Fibroblast of lung (primary cell): ENCODE results near the gene PAFAH1B2. TPM values are rescaled to one million over a fixed set of nuclear protein-coding genes. Genes with fewer than 3 reads are reported as not detected.

ENCODE experiments used
- DNase-seq, 2 donors: peaks; one replicate each; pipeline versions ENCODE4 v3.0.0 to v3.0.0-alpha.2; 2010; ENCODE audit warnings: low read depth in 2 of 2
- H2AFZ ChIP-seq: 2 replicates; pipeline ENCODE4 v1.5.1; 2012; ENCODE audit warnings: low read length, control low read depth, inconsistent platforms
- H3K27ac ChIP-seq: 2 replicates; pipeline ENCODE4 v1.5.1; 2011; ENCODE audit warnings: low read length, control low read depth; ENCODE audit not compliant: insufficient read depth
- H3K27me3 ChIP-seq: 2 replicates; pipeline ENCODE4 v1.5.1; 2011; ENCODE audit warnings: mild to moderate bottlenecking, low read length; ENCODE audit not compliant: control insufficient read depth, insufficient read depth
- H3K36me3 ChIP-seq: 2 replicates; pipeline ENCODE4 v1.5.1; 2011; ENCODE audit warnings: low read length; ENCODE audit not compliant: control insufficient read depth, insufficient read depth
- H3K4me1 ChIP-seq: 2 replicates; pipeline ENCODE4 v1.5.1; 2011; ENCODE audit warnings: low read length; ENCODE audit not compliant: control insufficient read depth, insufficient read depth; ENCODE audit errors: extremely low read depth
- H3K4me2 ChIP-seq: 2 replicates; pipeline ENCODE4 v1.5.1; 2011; ENCODE audit warnings: low read length, control low read depth; ENCODE audit not compliant: insufficient read depth; ENCODE audit errors: extremely low read depth
- H3K4me3 ChIP-seq, 4 experiments: fragments of 200-600 bp in 1 of 4; sonication (generic) in 1 of 4; replicated peaks in 1 of 4; 2 replicates each; pipeline ENCODE4 v1.5.1; 2011 to 2016; ENCODE audit warnings: low read length in 4 of 4, low read depth in 3 of 4, mild to moderate bottlenecking in 3 of 4, control low read depth in 2 of 4, inconsistent platforms in 1 of 4, mixed read lengths in 1 of 4; ENCODE audit not compliant: insufficient read depth in 1 of 4; ENCODE audit errors: control extremely low read depth in 1 of 4
- H3K79me2 ChIP-seq: 2 replicates; pipeline ENCODE4 v1.5.1; 2012; ENCODE audit warnings: mild to moderate bottlenecking, low read length, inconsistent platforms; ENCODE audit not compliant: control insufficient read depth, insufficient read depth
- H3K9ac ChIP-seq: 2 replicates; pipeline ENCODE4 v1.5.1; 2011; ENCODE audit warnings: mild to moderate bottlenecking, low read length, control low read depth; ENCODE audit not compliant: insufficient read depth
- H3K9me3 ChIP-seq: 2 replicates; pipeline ENCODE4 v1.5.1; 2012; ENCODE audit warnings: low read depth, low read length; ENCODE audit not compliant: control insufficient read depth, insufficient read depth
- H4K20me1 ChIP-seq: 2 replicates; pipeline ENCODE4 v1.5.1; 2011; ENCODE audit warnings: low read length; ENCODE audit not compliant: control insufficient read depth, insufficient read depth; ENCODE audit errors: extremely low read depth
- CTCF ChIP-seq, 2 donors: IDR thresholded peaks in 1 of 2; conservative IDR thresholded peaks in 1 of 2; 1 replicate in 1 of 2; 2 replicates in 1 of 2; pipeline ENCODE4 v1.5.1; 2011 to 2012; ENCODE audit warnings: low read length in 2 of 2, control low read depth in 1 of 2, inconsistent platforms in 1 of 2, low read depth in 1 of 2, mild to moderate bottlenecking in 1 of 2
- EZH2 ChIP-seq: IDR thresholded peaks from 2 replicates; pipeline ENCODE4 v1.5.1; 2012; ENCODE audit warnings: low read length, control low read depth, mild to moderate bottlenecking; ENCODE audit errors: missing control alignments
- polyA plus RNA-seq, 2 donors: library from polyadenylated mRNA; depleted of rRNA in 1 of 2; stranded (reverse) in 1 of 2; unstranded in 1 of 2; fragments of >200 nt; gene quantifications; 2 replicates each; pipeline ENCODE4 v1.2.1, GENCODE V29; 2011 to 2012; ENCODE audit warnings: missing spikeins in 1 of 2
- total RNA-seq: library from RNA; depleted of rRNA; stranded (reverse); fragments of >200 nt; gene quantifications from 2 replicates; pipeline ENCODE4 v1.2.1, GENCODE V29; 2014

The PAFAH1B2 gene
- total and polyA plus RNA-seq, 2 donors (not counting 1 experiment from before 2014, with no cell fraction given): 70.8 to 112 TPM

GRCh38 chr11:117122556-117122955 is 21.5 kb upstream of the PAFAH1B2 start:
- Histone ChIP-seq H3K4me3 (no peak overlapping the region), H2AFZ (no peak overlapping the region), H3K4me2 (no peak overlapping the region), H3K4me1 (no peaks in the 10 kb centered on the region), H3K27ac (no peak overlapping the region), H3K27me3 (no peaks in the 10 kb centered on the region), H4K20me1 (no peaks in the 10 kb centered on the region), H3K36me3 (no peaks in the 10 kb centered on the region), H3K9ac (no peak overlapping the region), H3K79me2 (no peaks in the 10 kb centered on the region), H3K9me3 (no peaks in the 10 kb centered on the region)
- no peak for DNase-seq
- TF ChIP-seq EZH2: no peak
- TF ChIP-seq CTCF (conservative IDR thresholded peaks at IDR 0.05 in 1 of 2, IDR thresholded peaks at IDR 0.05 in 1 of 2; ENCODE audit: low read depth in 1 of 2, low read length in 2 of 2): no peak

GRCh38 chr11:117126223-117126965 is 17.7 kb upstream of the PAFAH1B2 start:
- no peak for DNase-seq
- no peak overlapping the region for H2AFZ ChIP-seq
- no peaks in the 10 kb centered on the region for H3K4me1 ChIP-seq
- no peak overlapping the region for H3K4me3 ChIP-seq
- H3K36me3 ChIP-seq: no peaks in the 10 kb centered on the region
- TF ChIP-seq CTCF (conservative IDR thresholded peaks at IDR 0.05 in 1 of 2, IDR thresholded peaks at IDR 0.05 in 1 of 2; ENCODE audit: low read depth in 1 of 2, low read length in 2 of 2) (no peak), EZH2 (no peak)
- H3K9me3 ChIP-seq: no peaks in the 10 kb centered on the region
- H3K9ac ChIP-seq: no peak overlapping the region
- no peaks in the 10 kb centered on the region for H3K27me3 ChIP-seq
- H3K4me2 ChIP-seq: no peak overlapping the region
- no peak overlapping the region for H3K27ac ChIP-seq
- no peaks in the 10 kb centered on the region for H3K79me2 ChIP-seq
- H4K20me1 ChIP-seq: no peaks in the 10 kb centered on the region

GRCh38 chr11:117127171-117127901 is 16.8 kb upstream of the PAFAH1B2 start:
- no peak overlapping the region for H2AFZ ChIP-seq
- H3K79me2 ChIP-seq: no peaks in the 10 kb centered on the region
- TF ChIP-seq CTCF (conservative IDR thresholded peaks at IDR 0.05 in 1 of 2, IDR thresholded peaks at IDR 0.05 in 1 of 2; ENCODE audit: low read depth in 1 of 2, low read length in 2 of 2) (no peak), EZH2 (no peak)
- no peak overlapping the region for H3K4me2 ChIP-seq
- no peaks in the 10 kb centered on the region for H3K4me1 ChIP-seq
- no peaks in the 10 kb centered on the region for H3K27me3 ChIP-seq
- no peaks in the 10 kb centered on the region for H4K20me1 ChIP-seq
- DNase-seq: no peak
- no peak overlapping the region for H3K9ac ChIP-seq
- H3K9me3 ChIP-seq: no peaks in the 10 kb centered on the region
- no peak overlapping the region for H3K4me3 ChIP-seq
- H3K27ac ChIP-seq: no peak overlapping the region
- H3K36me3 ChIP-seq: no peaks in the 10 kb centered on the region
